Neuronal stem cell (in vitro differentiated cells): ENCODE data around the gene SDF2L1.
"Not testable (repeated sequence)": the region's sequence is repeated elsewhere in the genome, so short reads cannot be mapped to it uniquely, and the experiment has no call there.

ENCODE experiments used
- DNase-seq: peaks from one replicate; pipeline ENCODE4 v3.0.0-alpha.2; 2013; ENCODE audit warnings: low spot score
- H2AFZ ChIP-seq: one replicate; pipeline ENCODE4 v1.6.1; 2013; ENCODE audit warnings: mild to moderate bottlenecking, low read length, inconsistent platforms
- H2AK5ac ChIP-seq: 2 replicates; pipeline ENCODE4 v1.6.1; 2013; ENCODE audit warnings: low read depth, mild to moderate bottlenecking, inconsistent platforms, low read length, moderate library complexity, mixed read lengths
- H2BK120ac ChIP-seq: 2 replicates; pipeline ENCODE4 v1.6.1; 2013; ENCODE audit warnings: low read depth, mild to moderate bottlenecking, inconsistent platforms, low read length, moderate library complexity, mixed read lengths
- H2BK12ac ChIP-seq: one replicate; pipeline ENCODE4 v1.6.1; 2013; ENCODE audit warnings: low read length, inconsistent platforms
- H2BK15ac ChIP-seq: 2 replicates; pipeline ENCODE4 v1.6.1; 2013; ENCODE audit warnings: mild to moderate bottlenecking, low read length, inconsistent platforms, mixed read lengths
- H2BK5ac ChIP-seq: one replicate; pipeline ENCODE4 v1.6.1; 2013; ENCODE audit warnings: inconsistent platforms, mild to moderate bottlenecking, low read length, moderate library complexity
- H3K14ac ChIP-seq: one replicate; pipeline ENCODE4 v1.6.1; 2013; ENCODE audit warnings: low read length, inconsistent platforms
- H3K18ac ChIP-seq: 2 replicates; pipeline ENCODE4 v1.6.1; 2013; ENCODE audit warnings: low read length, inconsistent platforms
- H3K23ac ChIP-seq: 2 replicates; pipeline ENCODE4 v1.6.1; 2013; ENCODE audit warnings: low read depth, mild to moderate bottlenecking, mixed read lengths, low read length, inconsistent platforms; ENCODE audit not compliant: poor library complexity
- H3K27ac ChIP-seq: replicated peaks from 3 replicates; pipeline ENCODE4 v1.5.1; 2013; ENCODE audit warnings: low read length, inconsistent platforms
- H3K27me3 ChIP-seq, 3 experiments: 2 replicates each; pipeline ENCODE4 v1.6.1; 2013; ENCODE audit warnings: low read length in 3 of 3, mild to moderate bottlenecking in 2 of 3, inconsistent platforms in 1 of 3, low read depth in 1 of 3, mixed read lengths in 1 of 3, moderate library complexity in 1 of 3; ENCODE audit not compliant: control insufficient read depth in 3 of 3, insufficient read depth in 3 of 3
- H3K36me3 ChIP-seq, 2 donors: replicated peaks in 1 of 2; 2 replicates each; pipeline ENCODE4 v1.6.1; 2013; ENCODE audit warnings: low read length in 2 of 2; ENCODE audit not compliant: control insufficient read depth in 2 of 2, insufficient read depth in 2 of 2
- H3K4ac ChIP-seq: 2 replicates; pipeline ENCODE4 v1.6.1; 2013; ENCODE audit warnings: inconsistent platforms, mild to moderate bottlenecking, low read length, moderate library complexity
- H3K4me1 ChIP-seq, 2 donors: 1 replicate in 1 of 2; 2 replicates in 1 of 2; pipeline ENCODE4 v1.6.1; 2013; ENCODE audit warnings: low read length in 2 of 2, low read depth in 1 of 2; ENCODE audit not compliant: control insufficient read depth in 2 of 2, insufficient read depth in 1 of 2
- H3K4me2 ChIP-seq: one replicate; pipeline ENCODE4 v1.6.1; 2013; ENCODE audit warnings: mild to moderate bottlenecking, low read length, inconsistent platforms; ENCODE audit not compliant: insufficient read depth, poor library complexity, severe bottlenecking
- H3K4me3 ChIP-seq, 2 donors: 2 replicates each; pipeline ENCODE4 v1.5.1; 2013; ENCODE audit warnings: low read length in 2 of 2, mild to moderate bottlenecking in 2 of 2, inconsistent platforms in 1 of 2, moderate library complexity in 1 of 2
- H3K79me1 ChIP-seq: one replicate; pipeline ENCODE4 v1.6.1; 2013; ENCODE audit warnings: low read depth, mild to moderate bottlenecking, inconsistent platforms, low read length, moderate library complexity
- H3K9ac ChIP-seq: one replicate; pipeline ENCODE4 v1.6.1; 2013; ENCODE audit warnings: mild to moderate bottlenecking, low read depth, low read length, inconsistent platforms; ENCODE audit not compliant: poor library complexity
- H3K9me3 ChIP-seq, 2 donors: replicated peaks in 1 of 2; 2 replicates each; pipeline versions ENCODE3 to v1.6.1; 2013; ENCODE audit warnings: low read length in 2 of 2, mild to moderate bottlenecking in 2 of 2, inconsistent platforms in 1 of 2, low read depth in 1 of 2, mixed read lengths in 1 of 2, moderate library complexity in 1 of 2; ENCODE audit not compliant: control insufficient read depth in 2 of 2, insufficient read depth in 1 of 2
- H4K8ac ChIP-seq: one replicate; pipeline ENCODE4 v1.6.1; 2013; ENCODE audit warnings: low read depth, mild to moderate bottlenecking, inconsistent platforms, low read length, moderate library complexity
- H4K91ac ChIP-seq: one replicate; pipeline ENCODE4 v1.6.1; 2013; ENCODE audit warnings: low read length, low read depth, mild to moderate bottlenecking, inconsistent platforms; ENCODE audit not compliant: poor library complexity
- WGBS, 2 donors: extraction: QIAGEN DNeasy Blood & Tissue Kit; methylation state at CpG; one replicate each; pipeline ENCODE4 v1.1.7; 2013; ENCODE audit warnings: missing lambda C conversion rate in 2 of 2, mixed read lengths in 1 of 2; ENCODE audit not compliant: insufficient read length in 2 of 2, insufficient replicate concordance in 1 of 2; ENCODE audit errors: extremely low coverage in 2 of 2; 5-methylcytosine and 5-hydroxymethylcytosine counted together

SDF2L1 gene

GRCh38 chr22:21688706-21689381, 46.7 kb downstream of the SDF2L1 start:
- no peak overlapping the region for H3K4me3 ChIP-seq
- H3K14ac ChIP-seq: no peak overlapping the region
- peak overlapping the region; percentile 65 for H4K8ac ChIP-seq
- H2BK120ac ChIP-seq: no peak overlapping the region
- peaks cover 23 to 78% of the 10 kb centered on the region in 2 donors for H3K36me3 ChIP-seq
- peak overlapping the region; percentile 82 for H2BK5ac ChIP-seq
- H3K9ac ChIP-seq: no peak overlapping the region
- no peak overlapping the region for H2AFZ ChIP-seq
- H4K91ac ChIP-seq: no peak overlapping the region
- WGBS, 2 donors: no CpG with 5 or more reads among the region's 20 CpGs
- H3K27me3 ChIP-seq: no peaks in the 10 kb centered on the region
- peaks cover 0 to 2% of the 10 kb centered on the region in 2 donors for H3K9me3 ChIP-seq
- H2BK12ac ChIP-seq: no peak overlapping the region
- peak overlapping the region; percentile 91 for H3K23ac ChIP-seq
- no peak overlapping the region for H3K27ac ChIP-seq
- no peak overlapping the region for H3K4ac ChIP-seq
- H2AK5ac ChIP-seq: no peak overlapping the region
- no peak overlapping the region for H2BK15ac ChIP-seq
- H3K79me1 ChIP-seq: peaks cover 7% of the 10 kb centered on the region
- H3K4me2 ChIP-seq: no peak overlapping the region
- H3K18ac ChIP-seq: peak overlapping the region; percentile 44
- no peaks in the 10 kb centered on the region for H3K4me1 ChIP-seq
- no peak for DNase-seq

GRCh38 chr22:21690401-21690801, 48.3 kb downstream of the SDF2L1 start:
- H3K4me2 ChIP-seq: no peak overlapping the region
- H3K4me1 ChIP-seq: no peaks in the 10 kb centered on the region
- H3K27me3 ChIP-seq: no peaks in the 10 kb centered on the region
- no peak overlapping the region for H2BK12ac ChIP-seq
- no peak overlapping the region for H3K4ac ChIP-seq
- no CpG with 5 or more reads among the region's 5 CpGs for WGBS, 2 donors
- no peak overlapping the region for H3K27ac ChIP-seq
- H4K91ac ChIP-seq: no peak overlapping the region
- H2BK15ac ChIP-seq: no peak overlapping the region
- H3K9ac ChIP-seq: no peak overlapping the region
- no peak overlapping the region for H4K8ac ChIP-seq
- H2BK120ac ChIP-seq: no peak overlapping the region
- no peak overlapping the region for H3K23ac ChIP-seq
- DNase-seq: no peak
- H3K14ac ChIP-seq: no peak overlapping the region
- H3K36me3 ChIP-seq: peaks cover 24 to 83% of the 10 kb centered on the region in 2 donors
- H2BK5ac ChIP-seq: no peak overlapping the region
- no peak overlapping the region for H2AFZ ChIP-seq
- H2AK5ac ChIP-seq: no peak overlapping the region
- H3K18ac ChIP-seq: no peak overlapping the region
- H3K79me1 ChIP-seq: peaks cover 7% of the 10 kb centered on the region
- peaks cover 0 to 2% of the 10 kb centered on the region in 2 donors for H3K9me3 ChIP-seq
- no peak overlapping the region for H3K4me3 ChIP-seq

GRCh38 chr22:21691816-21692215, 49.7 kb downstream of the SDF2L1 start:
- Histone ChIP-seq H3K36me3 (peaks cover 32 to 83% of the 10 kb centered on the region in 2 donors), H3K14ac (peak overlapping the region; percentile 89), H3K4me3 (peak overlapping the region in 1 of 2 donors; percentile 31), H4K8ac (no peak overlapping the region), H2BK120ac (no peak overlapping the region), H2AK5ac (no peak overlapping the region), H2BK15ac (no peak overlapping the region), H2BK12ac (no peak overlapping the region), H3K23ac (peak overlapping the region; percentile 98), H3K27ac (no peak overlapping the region), H3K9me3 (peaks cover 0 to 2% of the 10 kb centered on the region in 2 donors), H3K18ac (peak overlapping the region; percentile 48), H4K91ac (no peak overlapping the region), H2BK5ac (no peak overlapping the region), H3K9ac (no peak overlapping the region), H2AFZ (no peak overlapping the region), H3K79me1 (peaks cover 9% of the 10 kb centered on the region), H3K4me2 (no peak overlapping the region), H3K4ac (no peak overlapping the region), H3K27me3 (no peaks in the 10 kb centered on the region), H3K4me1 (no peaks in the 10 kb centered on the region)
- WGBS, 2 donors: no CpG with 5 or more reads among the region's 16 CpGs
- DNase-seq: no peak

- H4K91ac ChIP-seq, H3K27ac ChIP-seq, H2AFZ ChIP-seq, H2BK5ac ChIP-seq, H3K4ac ChIP-seq, H3K4me2 ChIP-seq, H3K9ac ChIP-seq, H2BK120ac ChIP-seq, H3K9me3 ChIP-seq, H3K27me3 ChIP-seq, H2BK15ac ChIP-seq, H3K4me3 ChIP-seq, H3K14ac ChIP-seq, H4K8ac ChIP-seq, H2BK12ac ChIP-seq, H2AK5ac ChIP-seq, DNase-seq, H3K18ac ChIP-seq, H3K23ac ChIP-seq, H3K4me1 ChIP-seq: not testable (repeated sequence)
- WGBS, 2 donors: no CpG with 5 or more reads among the region's 9 CpGs
- Histone ChIP-seq H3K79me1 (peaks cover 10% of the 10 kb centered on the region), H3K36me3 (peaks cover 36 to 89% of the 10 kb centered on the region in 2 donors)
Measured at GRCh38 chr22:21692856-21693255, 50.8 kb downstream of the SDF2L1 start.
